ENCODE data around the gene TFAP2C.
"Not testable (repeated sequence)": the region's sequence is repeated elsewhere in the genome, so short reads cannot be mapped to it uniquely, and the experiment has no call there.

TFAP2C gene

DNA sequence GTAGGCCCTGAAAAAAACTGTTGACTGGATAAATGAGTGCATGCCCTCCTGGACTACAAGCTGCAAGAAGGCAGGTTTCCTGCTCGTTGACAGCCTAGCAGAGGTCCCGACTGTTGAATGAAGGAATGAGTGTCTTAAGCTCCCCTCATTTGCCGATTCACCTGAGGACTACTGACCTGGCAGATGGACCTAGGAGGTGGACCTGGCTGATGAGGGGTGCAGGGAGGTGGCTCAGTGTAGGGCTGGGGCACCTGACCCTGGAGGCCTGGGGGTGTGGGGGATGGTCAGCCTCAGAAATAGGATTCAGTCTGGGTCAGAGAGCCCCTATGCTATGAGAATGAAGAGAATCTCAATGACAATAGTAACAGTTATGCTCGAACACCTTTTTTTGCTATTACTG, 11.6 kb upstream of the TFAP2C start:
- DNase-seq: no peak

- DNase-seq: no peak
Observed at GRCh38 chr20:56621730-56622129, 7.4 kb upstream of the TFAP2C start.

DNA sequence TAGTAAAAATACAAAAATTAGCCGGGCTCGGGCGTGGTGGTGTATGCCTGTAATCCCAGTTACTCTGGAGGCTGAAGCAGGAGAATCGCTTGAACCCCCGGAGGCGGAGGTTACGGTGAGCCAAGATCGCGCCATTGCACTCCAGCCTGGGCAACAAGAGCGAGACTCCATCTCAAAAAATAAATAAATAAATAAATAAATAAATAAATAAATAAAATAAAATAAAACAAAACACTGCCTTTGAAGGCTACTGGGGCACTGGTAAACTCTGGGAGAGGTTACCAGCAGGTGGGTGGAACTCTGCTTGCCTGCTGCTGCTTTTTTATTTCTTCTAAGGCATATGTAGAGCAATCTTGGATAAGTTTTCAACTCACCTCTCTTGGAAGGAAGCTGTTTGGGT, 5.2 kb upstream of the TFAP2C start:
- DNase-seq: not testable (repeated sequence)

GRCh38 chr20:56624786-56625681, 4.1 kb upstream of the TFAP2C start:
- DNase-seq: no peak

DNA sequence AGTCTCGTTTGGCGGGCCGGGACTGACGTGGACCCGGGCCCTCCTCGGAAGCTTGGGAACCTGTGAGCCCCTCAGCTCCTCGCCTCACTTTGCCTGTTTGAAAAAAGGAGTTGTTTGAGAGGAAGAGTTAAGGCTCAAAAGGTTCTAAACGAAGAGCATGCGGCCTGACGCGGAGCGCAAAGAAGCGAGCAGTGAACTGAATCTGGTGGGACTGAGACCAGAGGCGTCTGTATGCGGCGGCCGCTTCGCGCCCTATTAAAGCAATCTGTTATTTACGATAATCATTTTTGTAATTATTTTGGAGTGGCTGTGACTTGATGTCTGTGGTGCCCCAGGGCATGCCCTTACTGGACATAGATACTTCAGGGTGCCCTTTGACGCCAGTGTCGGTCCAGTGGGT, 3.3 kb upstream of the TFAP2C start:
- DNase-seq: no peak

DNA sequence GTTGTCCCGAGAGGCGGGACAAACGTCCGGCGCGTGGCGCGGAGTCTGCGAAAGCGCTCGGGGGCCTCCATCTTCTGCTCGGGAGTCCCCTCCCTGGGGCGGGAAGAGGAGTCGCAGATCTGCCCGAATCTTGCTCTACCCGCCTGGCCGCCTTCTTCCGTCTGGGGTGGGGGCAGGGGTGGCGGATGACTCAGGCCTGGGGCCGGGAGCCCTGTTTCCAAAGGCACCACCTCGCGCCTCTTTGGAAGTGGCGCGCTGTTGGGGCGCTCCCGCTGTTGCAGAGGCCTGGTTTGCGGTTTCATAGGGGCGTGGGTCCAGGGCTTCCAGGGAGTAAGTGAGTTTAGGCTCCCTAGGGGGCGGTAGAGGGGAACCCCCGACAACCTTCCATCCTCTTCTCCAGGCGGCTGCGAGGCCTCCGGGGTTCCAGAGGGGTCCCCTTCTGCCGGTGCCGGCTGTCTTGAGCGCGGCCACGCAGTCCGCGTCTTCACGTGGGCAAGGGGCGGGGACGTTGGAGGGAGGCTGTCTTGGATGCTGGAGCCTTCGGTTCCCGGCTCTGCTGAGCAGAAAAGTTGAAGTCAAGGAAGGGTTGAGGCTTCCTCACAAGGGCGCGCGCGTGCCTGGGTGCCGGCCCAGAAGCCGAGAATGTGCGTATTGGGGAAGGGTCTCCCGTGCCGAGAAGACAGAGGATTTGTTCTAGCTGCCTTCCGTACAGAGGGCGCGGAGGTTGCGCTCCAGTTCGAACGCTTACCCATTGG, 2.6 kb upstream of the TFAP2C start:
- no peak for DNase-seq

DNA sequence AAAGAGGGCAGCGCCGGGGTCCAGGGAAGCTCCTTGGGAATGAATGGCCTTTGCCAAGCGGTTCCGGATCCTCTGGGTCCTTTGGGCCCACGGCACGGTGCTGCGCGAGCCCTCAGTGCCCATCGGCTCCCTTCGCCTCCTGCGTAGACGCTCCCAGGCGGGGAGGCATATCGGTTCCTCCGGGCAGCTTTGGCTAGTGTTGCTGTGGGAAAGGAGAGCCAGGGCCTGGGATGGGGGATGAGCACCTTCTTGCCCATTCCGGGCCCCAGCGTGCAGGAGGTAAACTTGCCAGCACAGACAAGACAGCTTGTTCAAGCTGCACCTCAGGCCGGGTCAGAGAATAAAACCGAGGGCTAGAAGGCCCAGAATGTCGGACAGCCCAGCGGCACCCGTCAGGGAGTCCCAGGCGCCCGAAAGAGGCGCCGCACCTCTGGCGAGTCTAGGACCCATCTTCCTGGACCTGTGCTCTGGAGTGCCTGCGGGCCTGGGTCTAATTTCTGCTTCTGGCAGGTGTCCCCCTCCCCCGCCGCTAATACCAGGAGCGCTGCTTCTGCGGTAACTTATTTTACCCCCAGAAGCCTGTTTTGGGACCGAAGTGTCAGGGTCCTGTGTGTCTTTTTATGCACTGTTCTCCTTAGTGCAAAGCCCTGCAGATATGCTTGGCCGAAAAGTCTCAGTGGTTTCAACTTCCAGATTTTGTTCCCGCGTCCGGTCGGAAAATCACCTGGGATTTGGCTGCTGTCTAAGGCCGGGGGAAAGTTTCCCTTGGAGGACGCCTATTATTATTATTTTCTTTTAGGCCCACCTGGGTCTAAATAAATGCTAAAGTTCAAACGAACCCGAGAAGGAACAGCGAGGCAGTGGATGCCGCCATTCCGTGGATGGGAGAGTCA, 1.7 kb upstream of the TFAP2C start:
- no peak for DNase-seq

DNA sequence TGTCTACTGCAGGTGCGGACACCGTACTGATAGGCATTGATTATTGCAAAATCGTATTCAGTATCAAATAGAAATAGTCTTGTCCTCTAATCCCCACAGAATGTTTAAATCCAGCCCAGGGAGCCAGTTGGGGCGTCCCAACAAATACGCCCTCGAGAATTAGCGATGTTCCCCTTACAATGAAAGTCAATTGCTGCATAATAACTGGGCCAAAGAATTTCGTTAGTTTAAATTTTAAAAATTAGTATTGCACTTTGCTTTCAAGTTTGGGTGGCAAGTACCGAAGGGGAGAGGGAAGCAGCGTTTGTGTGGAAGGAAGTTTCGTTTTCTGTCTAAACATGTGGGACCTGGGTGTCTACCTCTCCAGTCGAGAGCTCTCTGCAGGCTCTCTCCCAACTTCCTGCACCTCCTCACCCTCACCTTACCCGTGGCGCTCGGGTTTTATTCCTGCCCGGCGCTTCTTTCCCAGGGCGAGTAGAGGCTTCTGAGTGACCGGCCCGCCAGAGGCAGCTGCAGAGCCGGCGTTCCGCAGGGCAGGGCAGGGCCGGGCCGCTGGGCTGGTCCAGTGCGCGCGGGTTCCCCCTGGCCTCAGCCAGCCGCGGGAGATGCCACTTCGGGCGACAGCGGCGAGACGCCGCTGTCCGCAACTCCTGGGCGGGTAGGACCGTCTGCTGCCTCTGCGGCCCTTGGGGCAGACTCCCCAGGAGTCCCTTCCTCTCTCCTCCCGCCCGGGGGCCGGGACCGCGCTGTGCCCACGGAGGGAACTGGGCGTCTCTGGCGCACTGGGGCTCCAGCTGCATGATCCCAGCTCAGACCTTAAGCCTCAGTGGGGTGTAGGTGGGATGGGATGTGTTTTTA, 862 bp upstream of the TFAP2C start:
- no peak for DNase-seq

DNA sequence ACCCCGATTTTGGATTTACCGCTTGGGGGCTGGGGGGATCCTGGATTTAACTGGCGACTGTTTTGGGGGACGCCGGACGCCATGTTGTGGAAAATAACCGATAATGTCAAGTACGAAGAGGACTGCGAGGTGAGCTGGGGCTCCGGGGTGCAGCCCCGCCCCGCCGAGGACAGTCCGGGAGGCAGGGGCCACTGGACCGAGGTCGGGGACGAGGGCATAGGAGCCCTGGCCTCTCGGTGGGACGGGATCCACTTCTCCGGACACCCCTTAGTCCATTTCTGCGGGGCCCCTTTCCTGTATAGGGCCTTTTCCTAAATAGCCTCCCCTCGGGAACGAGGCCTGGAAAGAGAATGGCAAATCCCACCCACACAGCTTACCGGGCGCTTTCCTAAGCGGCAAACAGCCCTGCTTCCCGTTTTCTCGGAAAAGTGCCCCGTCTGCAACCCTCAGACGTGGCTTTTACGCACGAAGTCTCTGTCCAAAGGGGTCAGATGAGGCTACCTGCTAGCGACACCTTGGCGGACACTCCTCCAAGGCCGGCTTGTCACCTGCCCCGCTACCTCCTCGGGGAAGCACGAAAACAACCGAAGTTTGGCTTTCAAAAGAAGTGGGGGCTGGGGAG, 469 bp downstream of the TFAP2C start:
- DNase-seq: no peak

- no peak for DNase-seq
Observed at GRCh38 chr20:56630086-56630493, 984 bp downstream of the TFAP2C start.

DNA sequence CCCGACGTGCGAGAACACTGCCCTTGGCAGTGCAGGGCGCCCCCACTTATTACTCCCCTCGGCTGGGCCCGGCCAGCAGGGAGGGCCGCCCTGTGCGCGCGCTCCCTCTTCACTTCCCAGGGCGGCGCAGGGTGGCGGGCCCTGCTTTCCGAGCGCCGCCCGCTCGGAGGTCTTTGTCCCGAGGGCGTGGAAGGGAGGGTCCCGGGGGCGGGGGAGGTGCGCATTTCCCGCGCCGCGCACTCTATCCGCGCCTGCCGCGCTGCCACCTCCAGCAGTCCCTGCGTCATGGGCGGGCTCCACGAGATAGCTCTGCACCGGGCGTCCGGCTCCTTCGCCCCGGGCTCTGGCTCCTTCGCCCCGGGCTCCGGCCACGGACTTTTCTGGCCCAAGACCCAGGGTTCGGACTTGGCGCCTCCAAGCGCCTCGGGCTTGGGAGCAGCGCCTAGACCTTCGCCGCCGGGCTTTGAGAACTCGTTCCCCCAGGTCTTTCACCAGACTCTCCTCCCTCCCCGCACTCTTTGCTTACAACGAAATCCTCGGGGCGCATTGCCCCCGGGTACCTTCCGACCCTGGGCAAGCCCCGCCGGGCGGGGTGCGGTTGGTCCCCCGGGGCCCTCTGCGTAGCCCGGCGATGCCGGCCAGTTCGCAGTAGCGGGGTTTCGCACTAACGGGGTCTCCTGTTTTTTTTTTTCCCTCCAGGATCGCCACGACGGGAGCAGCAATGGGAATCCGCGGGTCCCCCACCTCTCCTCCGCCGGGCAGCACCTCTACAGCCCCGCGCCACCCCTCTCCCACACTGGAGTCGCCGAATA, 1.6 kb downstream of the TFAP2C start:
- DNase-seq: no peak

DNA sequence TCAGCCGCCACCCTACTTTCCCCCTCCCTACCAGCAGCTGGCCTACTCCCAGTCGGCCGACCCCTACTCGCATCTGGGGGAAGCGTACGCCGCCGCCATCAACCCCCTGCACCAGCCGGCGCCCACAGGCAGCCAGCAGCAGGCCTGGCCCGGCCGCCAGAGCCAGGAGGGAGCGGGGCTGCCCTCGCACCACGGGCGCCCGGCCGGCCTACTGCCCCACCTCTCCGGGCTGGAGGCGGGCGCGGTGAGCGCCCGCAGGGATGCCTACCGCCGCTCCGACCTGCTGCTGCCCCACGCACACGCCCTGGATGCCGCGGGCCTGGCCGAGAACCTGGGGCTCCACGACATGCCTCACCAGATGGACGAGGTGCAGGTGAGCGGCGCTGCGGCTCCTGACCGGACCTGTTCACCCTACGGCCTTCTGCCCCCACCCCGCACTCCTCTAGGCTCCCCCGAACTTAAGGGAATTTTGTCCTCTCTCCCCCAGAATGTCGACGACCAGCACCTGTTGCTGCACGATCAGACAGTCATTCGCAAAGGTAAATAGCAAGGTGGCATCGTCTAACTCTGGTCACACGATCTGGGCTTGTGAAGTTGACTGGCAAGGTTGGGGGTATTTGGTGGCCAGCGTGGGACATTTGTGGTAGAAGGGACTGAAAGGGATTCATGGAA, 2.3 kb downstream of the TFAP2C start:
- DNase-seq: no peak

GRCh38 chr20:56631990-56632327, 2.9 kb downstream of the TFAP2C start:
- no peak for DNase-seq

- DNase-seq: no peak
Observed at GRCh38 chr20:56634307-56634706, 5.2 kb downstream of the TFAP2C start.

DNA sequence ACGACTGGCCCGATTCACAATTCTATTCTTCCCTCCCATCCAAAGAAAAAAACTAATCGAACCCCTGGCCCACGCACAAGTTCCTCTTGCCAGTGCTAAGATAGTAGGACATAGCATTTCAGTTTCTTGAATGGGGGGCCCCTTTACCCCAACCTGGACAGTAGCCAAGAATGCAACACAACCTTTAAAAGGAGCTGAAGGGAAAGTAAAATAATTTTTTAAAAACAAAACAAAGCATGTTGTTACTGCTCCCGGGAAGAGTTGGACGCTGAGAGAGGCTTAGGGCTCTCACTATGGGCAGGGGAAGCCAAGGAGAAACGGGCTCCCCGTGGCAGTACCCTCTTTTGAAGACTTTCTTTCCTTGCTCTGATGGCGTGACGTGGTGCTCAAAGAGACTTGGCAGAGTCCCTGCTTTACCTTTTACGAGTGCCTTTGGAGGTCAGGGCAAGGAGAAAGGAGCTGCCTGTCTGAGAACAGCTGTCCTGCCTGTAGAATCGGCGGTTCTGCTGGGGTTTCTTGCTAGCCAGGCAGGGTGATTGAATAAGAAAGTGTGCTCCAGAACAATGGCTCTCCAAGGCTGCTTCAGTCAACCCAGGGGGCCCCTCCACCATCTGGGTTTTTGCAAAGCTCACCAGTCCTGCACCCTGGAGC, 5.8 kb downstream of the TFAP2C start:
- DNase-seq: no peak

- no peak for DNase-seq
Observed at GRCh38 chr20:56636716-56637115, 7.6 kb downstream of the TFAP2C start.

GRCh38 chr20:56637576-56637975, 8.5 kb downstream of the TFAP2C start:
- no peak for DNase-seq

GRCh38 chr20:56646599-56646998, 17.5 kb downstream of the TFAP2C start:
- DNase-seq: no peak

DNA sequence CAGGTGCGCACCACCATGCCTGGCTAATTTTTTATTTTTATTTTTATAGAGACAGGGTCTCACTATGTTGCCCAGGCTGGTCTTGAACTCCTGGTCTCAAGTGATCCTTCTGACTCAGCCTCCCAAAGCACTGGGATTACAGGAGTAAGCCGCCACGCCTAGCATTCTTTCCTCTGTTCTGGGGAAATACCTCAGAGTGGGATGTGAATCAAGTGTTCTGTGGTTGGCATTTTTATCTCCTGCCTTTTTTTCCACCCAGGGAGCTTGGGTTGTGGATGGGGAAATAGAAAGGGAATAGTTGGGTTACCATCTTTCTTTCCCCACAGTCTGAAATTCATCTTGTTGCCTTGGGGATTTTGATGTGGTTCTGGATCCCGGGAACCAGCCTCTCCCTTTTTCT, 24.1 kb downstream of the TFAP2C start:
- DNase-seq: no peak

DNA sequence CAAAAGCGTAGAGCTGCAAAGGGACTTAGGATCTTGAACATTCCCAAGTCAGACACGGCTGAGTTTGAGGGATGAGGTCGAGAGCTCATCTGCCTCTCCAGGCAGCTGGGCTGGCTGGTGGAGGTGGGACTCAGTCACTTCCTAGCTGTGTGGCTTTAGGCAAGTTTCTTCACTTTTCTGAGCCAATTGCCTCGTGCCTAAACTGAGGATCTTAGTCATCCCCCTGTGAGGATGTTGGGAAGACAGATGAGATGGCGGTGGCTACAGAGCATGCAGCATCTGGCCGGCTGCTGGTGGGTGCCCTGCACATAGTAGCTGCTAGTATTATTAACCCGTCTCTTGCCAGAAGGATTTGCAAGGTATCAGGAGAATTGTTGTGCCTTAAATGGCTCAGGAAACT, 27.5 kb downstream of the TFAP2C start:
- no peak for DNase-seq

All from NCI-H146 (cell line).